GM12801 (cell line): ENCODE data around the gene VAPB.

ENCODE experiments used
- TF ChIP-seq, protein P1 (sequence below): IDR thresholded peaks from one replicate; pipeline ENCODE4 v1.5.1; 2011; ENCODE audit warnings: control low read depth; ENCODE audit not compliant: insufficient read length; ENCODE audit errors: extremely low read depth

VAPB gene

GRCh38 chr20:58434326-58434725, 45.3 kb downstream of the VAPB start:
- TF ChIP-seq, protein P1, sequence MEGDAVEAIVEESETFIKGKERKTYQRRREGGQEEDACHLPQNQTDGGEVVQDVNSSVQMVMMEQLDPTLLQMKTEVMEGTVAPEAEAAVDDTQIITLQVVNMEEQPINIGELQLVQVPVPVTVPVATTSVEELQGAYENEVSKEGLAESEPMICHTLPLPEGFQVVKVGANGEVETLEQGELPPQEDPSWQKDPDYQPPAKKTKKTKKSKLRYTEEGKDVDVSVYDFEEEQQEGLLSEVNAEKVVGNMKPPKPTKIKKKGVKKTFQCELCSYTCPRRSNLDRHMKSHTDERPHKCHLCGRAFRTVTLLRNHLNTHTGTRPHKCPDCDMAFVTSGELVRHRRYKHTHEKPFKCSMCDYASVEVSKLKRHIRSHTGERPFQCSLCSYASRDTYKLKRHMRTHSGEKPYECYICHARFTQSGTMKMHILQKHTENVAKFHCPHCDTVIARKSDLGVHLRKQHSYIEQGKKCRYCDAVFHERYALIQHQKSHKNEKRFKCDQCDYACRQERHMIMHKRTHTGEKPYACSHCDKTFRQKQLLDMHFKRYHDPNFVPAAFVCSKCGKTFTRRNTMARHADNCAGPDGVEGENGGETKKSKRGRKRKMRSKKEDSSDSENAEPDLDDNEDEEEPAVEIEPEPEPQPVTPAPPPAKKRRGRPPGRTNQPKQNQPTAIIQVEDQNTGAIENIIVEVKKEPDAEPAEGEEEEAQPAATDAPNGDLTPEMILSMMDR: no peak

GRCh38 chr20:58435237-58435636, 46.2 kb downstream of the VAPB start:
- TF ChIP-seq, protein P1: no peak

DNA sequence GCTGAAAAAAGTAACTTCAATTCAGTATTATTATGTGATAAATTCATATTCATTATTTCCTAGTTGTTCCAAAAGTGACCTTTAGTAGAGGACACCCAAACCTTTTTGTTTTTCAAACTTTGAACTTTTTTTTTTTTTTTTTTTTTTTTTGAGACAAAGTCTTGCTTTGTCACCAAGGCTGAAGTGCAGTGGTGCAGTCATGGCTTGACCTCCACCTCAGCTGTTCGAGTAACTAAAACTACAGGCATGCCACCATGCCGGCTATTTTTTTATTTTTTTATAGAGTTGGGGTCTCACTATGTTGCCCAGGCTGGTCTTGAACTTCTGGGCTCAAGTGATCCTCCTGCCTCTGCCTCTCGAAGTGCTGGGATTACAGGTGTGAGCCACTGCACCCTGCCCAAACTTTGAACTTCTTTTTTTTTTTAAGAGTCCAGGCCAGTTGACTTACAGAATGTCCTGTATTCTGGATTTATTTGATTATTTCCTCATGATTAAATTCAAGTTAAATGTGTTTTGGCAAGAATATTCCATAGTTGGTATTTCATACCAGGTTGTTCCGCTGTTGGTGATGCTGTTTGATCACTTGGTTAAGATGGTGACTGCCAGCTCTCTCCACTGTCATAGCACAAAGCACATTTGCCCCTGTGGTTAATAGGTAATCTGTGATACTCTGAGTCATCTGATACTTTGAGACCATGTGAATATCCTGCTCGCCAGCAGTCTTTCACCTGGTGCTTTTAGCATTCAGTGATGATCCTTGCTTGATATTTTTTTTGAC, 48.0 kb downstream of the VAPB start:
- TF ChIP-seq, protein P1: no peak

GRCh38 chr20:58438970-58439808, 50.2 kb downstream of the VAPB start:
- TF ChIP-seq, protein P1: no peak

DNA sequence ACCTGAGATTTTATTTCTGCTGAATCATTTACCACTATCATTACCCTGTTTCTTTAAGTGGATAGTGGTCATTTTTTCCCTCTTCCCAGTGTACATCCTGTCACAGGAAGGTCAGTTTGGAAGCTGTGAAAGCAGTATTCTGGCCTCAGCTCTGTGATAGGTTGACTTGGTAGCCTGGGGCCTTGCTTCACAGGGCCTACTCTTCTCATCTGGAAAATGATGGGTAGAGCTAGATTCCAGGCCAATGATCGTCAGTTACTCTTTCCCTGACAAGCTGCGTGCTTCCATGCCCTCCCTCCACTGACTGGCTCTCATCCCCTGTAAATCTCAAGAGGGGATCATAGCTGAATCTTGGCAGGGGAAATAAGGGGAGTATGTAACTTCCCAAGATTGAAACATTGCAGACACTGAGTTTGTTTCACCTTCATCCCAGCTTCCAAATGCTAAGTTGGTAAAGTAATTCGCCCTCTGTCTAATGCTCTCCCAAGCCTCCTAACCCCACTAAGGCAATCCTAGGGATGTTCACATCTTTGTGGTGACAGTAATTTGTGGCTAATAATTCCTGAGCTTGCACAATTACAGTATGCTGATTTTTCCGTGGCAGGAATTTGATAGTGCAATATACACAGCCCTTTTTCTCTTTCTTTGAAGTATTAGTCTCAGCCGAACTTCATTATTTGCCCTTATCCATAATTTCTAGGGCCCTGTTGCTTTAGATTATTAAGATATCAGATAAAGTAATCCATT, 51.2 kb downstream of the VAPB start:
- TF ChIP-seq, protein P1: no peak

- TF ChIP-seq, protein P1: no peak
These were observed 52.7 kb downstream of the VAPB start for GRCh38 chr20:58441723-58442122.

- TF ChIP-seq, protein P1: no peak
These were observed 55.8 kb downstream of the VAPB start for GRCh38 chr20:58444746-58445255.
